ENCODE results near the gene GTF2H4. TPM values are rescaled to one million over a fixed set of nuclear protein-coding genes. Genes with fewer than 3 reads are reported as not detected.

Gene GTF2H4
- polyA plus RNA-seq, 1 donor from 2014 or later = 101 TPM

DNA sequence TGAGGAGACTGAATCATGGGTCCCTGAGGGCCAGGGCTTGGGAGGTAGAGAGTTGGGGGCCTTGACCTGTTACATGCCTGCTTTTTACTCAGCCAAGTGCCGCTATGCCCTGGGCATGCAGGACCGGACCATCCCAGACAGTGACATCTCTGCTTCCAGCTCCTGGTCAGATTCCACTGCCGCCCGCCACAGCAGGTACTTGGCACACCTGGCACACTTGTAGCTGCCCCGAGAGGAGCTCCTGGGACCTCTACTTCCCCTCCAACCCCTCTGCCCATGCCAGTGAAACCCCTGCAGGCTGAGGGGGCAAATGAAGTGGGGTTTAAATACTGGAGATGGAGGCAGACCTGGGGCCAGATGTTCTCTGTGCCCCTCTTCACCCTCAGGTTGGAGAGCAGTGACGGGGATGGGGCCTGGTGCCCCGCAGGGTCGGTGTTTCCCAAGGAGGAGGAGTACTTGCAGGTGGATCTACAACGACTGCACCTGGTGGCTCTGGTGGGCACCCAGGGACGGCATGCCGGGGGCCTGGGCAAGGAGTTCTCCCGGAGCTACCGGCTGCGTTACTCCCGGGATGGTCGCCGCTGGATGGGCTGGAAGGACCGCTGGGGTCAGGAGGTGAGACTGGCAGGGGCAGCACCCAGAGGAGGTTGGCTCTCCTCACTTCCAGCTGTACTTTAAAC lies 19.1 kb upstream of the GTF2H4 start:
- peaks cover 6% of the 10 kb centered on the region for H3K36me3 ChIP-seq (ENCODE audit: insufficient read depth, low read length)
- no peak overlapping the region for H2AFZ ChIP-seq (ENCODE audit: low read depth, low read length)
- no peak overlapping the region for H3K9ac ChIP-seq (ENCODE audit: low read length)
- H3K27me3 ChIP-seq (ENCODE audit: insufficient read depth, low read depth, low read length) = no peaks in the 10 kb centered on the region
- no peaks in the 10 kb centered on the region for H3K9me2 ChIP-seq (ENCODE audit: insufficient read depth, low read length)
- H4K20me1 ChIP-seq (ENCODE audit: insufficient read depth) = peaks cover 5% of the 10 kb centered on the region
- peaks cover 6% of the 10 kb centered on the region for H3F3A ChIP-seq (ENCODE audit: insufficient read depth, low read length, poor library complexity, severe bottlenecking)
- no peaks in the 10 kb centered on the region for H3K9me3 ChIP-seq (ENCODE audit: low read length)
- H3K79me2 ChIP-seq (replicated peaks; ENCODE audit: insufficient read depth, low read length) = peaks cover 70% of the 10 kb centered on the region
- no peak overlapping the region for H3K4me2 ChIP-seq (ENCODE audit: low read length)
- no peak overlapping the region for H3K4me3 ChIP-seq (ENCODE audit: low read length)
- TF ChIP-seq MXI1 (conservative IDR thresholded peaks at IDR 0.05; ENCODE audit: poor library complexity, severe bottlenecking) = no peak
- no peak for TF ChIP-seq POLR2AphosphoS5 (IDR thresholded peaks at IDR 0.05)
- TF ChIP-seq, protein P1, sequence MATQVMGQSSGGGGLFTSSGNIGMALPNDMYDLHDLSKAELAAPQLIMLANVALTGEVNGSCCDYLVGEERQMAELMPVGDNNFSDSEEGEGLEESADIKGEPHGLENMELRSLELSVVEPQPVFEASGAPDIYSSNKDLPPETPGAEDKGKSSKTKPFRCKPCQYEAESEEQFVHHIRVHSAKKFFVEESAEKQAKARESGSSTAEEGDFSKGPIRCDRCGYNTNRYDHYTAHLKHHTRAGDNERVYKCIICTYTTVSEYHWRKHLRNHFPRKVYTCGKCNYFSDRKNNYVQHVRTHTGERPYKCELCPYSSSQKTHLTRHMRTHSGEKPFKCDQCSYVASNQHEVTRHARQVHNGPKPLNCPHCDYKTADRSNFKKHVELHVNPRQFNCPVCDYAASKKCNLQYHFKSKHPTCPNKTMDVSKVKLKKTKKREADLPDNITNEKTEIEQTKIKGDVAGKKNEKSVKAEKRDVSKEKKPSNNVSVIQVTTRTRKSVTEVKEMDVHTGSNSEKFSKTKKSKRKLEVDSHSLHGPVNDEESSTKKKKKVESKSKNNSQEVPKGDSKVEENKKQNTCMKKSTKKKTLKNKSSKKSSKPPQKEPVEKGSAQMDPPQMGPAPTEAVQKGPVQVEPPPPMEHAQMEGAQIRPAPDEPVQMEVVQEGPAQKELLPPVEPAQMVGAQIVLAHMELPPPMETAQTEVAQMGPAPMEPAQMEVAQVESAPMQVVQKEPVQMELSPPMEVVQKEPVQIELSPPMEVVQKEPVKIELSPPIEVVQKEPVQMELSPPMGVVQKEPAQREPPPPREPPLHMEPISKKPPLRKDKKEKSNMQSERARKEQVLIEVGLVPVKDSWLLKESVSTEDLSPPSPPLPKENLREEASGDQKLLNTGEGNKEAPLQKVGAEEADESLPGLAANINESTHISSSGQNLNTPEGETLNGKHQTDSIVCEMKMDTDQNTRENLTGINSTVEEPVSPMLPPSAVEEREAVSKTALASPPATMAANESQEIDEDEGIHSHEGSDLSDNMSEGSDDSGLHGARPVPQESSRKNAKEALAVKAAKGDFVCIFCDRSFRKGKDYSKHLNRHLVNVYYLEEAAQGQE (IDR thresholded peaks at IDR 0.05; ENCODE audit: borderline replicate concordance) = no peak
- no peak for TF ChIP-seq RAD21 (conservative IDR thresholded peaks at IDR 0.05)
- no peak for TF ChIP-seq EP300 (conservative IDR thresholded peaks at IDR 0.05; ENCODE audit: poor library complexity, severe bottlenecking)
- TF ChIP-seq TAF1 (IDR thresholded peaks at IDR 0.05; ENCODE audit: low read depth) = no peak
- TF ChIP-seq, protein P2, sequence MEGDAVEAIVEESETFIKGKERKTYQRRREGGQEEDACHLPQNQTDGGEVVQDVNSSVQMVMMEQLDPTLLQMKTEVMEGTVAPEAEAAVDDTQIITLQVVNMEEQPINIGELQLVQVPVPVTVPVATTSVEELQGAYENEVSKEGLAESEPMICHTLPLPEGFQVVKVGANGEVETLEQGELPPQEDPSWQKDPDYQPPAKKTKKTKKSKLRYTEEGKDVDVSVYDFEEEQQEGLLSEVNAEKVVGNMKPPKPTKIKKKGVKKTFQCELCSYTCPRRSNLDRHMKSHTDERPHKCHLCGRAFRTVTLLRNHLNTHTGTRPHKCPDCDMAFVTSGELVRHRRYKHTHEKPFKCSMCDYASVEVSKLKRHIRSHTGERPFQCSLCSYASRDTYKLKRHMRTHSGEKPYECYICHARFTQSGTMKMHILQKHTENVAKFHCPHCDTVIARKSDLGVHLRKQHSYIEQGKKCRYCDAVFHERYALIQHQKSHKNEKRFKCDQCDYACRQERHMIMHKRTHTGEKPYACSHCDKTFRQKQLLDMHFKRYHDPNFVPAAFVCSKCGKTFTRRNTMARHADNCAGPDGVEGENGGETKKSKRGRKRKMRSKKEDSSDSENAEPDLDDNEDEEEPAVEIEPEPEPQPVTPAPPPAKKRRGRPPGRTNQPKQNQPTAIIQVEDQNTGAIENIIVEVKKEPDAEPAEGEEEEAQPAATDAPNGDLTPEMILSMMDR (IDR thresholded peaks at IDR 0.05; ENCODE audit: poor library complexity, severe bottlenecking) = no peak
- TF ChIP-seq SMC3 (conservative IDR thresholded peaks at IDR 0.05; ENCODE audit: poor library complexity) = no peak
- no peak for TF ChIP-seq EZH2 (IDR thresholded peaks at IDR 0.05; ENCODE audit: borderline replicate concordance, insufficient read depth, low read length, poor library complexity, severe bottlenecking)
- H3K27ac ChIP-seq (ENCODE audit: low read length) = no peak overlapping the region

DNA sequence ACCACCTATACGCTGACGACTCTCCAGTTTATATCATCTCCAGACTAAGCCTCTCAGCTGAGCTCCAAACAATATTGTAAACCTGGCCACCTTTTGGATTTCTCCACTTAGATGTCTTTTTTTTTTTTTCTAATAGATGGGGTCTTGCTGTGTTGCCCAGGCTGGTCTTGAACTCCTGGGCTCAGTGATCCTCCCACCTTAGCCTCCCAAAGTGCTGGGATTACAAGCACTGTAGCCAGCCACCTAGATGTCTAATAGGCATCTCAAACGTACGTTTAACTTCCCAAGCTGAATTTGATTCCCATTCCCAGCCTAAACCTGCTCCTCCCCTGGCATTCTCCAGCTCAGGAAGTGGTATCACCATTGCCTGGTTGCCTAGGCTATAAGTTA lies 18.5 kb upstream of the GTF2H4 start:
- Histone ChIP-seq H3K9me2 (ENCODE audit: insufficient read depth, low read length) (no peaks in the 10 kb centered on the region), H3K4me3 (ENCODE audit: low read length) (no peak overlapping the region), H3K79me2 (replicated peaks; ENCODE audit: insufficient read depth, low read length) (peaks cover 69% of the 10 kb centered on the region), H3K27ac (ENCODE audit: low read length) (no peak overlapping the region), H3K36me3 (ENCODE audit: insufficient read depth, low read length) (peaks cover 6% of the 10 kb centered on the region), H3K4me2 (ENCODE audit: low read length) (no peak overlapping the region), H4K20me1 (ENCODE audit: insufficient read depth) (peaks cover 5% of the 10 kb centered on the region), H3K9me3 (ENCODE audit: low read length) (no peaks in the 10 kb centered on the region), H3K27me3 (ENCODE audit: insufficient read depth, low read depth, low read length) (no peaks in the 10 kb centered on the region), H2AFZ (ENCODE audit: low read depth, low read length) (no peak overlapping the region), H3F3A (ENCODE audit: insufficient read depth, low read length, poor library complexity, severe bottlenecking) (peaks cover 6% of the 10 kb centered on the region), H3K9ac (ENCODE audit: low read length) (no peak overlapping the region)
- TF ChIP-seq TAF1 (IDR thresholded peaks at IDR 0.05; ENCODE audit: low read depth) (no peak), POLR2AphosphoS5 (IDR thresholded peaks at IDR 0.05) (no peak), MXI1 (conservative IDR thresholded peaks at IDR 0.05; ENCODE audit: poor library complexity, severe bottlenecking) (no peak), EP300 (conservative IDR thresholded peaks at IDR 0.05; ENCODE audit: poor library complexity, severe bottlenecking) (no peak), EZH2 (IDR thresholded peaks at IDR 0.05; ENCODE audit: borderline replicate concordance, insufficient read depth, low read length, poor library complexity, severe bottlenecking) (no peak), SMC3 (conservative IDR thresholded peaks at IDR 0.05; ENCODE audit: poor library complexity) (no peak), RAD21 (conservative IDR thresholded peaks at IDR 0.05) (no peak)
- TF ChIP-seq, protein P2 (IDR thresholded peaks at IDR 0.05; ENCODE audit: poor library complexity, severe bottlenecking) = no peak
- TF ChIP-seq, protein P1 (IDR thresholded peaks at IDR 0.05; ENCODE audit: borderline replicate concordance) = no peak
